ENCODE results near the gene NOL9. TPM values are rescaled to one million over a fixed set of nuclear protein-coding genes. Genes with fewer than 3 reads are reported as not detected.
"Not testable (repeated sequence)": the region's sequence is repeated elsewhere in the genome, so short reads cannot be mapped to it uniquely, and the experiment has no call there.

NOL9 gene
- total and polyA plus RNA-seq, 3 donors from 2014 or later, result 11.4 to 34.6 (median 29.0) TPM

- Histone ChIP-seq H3K4me3 (no peak overlapping the region), H3K9me3 (no peaks in the 10 kb centered on the region), H3K27ac (no peak overlapping the region), H3K27me3 (no peaks in the 10 kb centered on the region), H3K36me3 (ENCODE audit: low read depth, missing control alignments) (no peaks in the 10 kb centered on the region), H3K4me1 (peaks cover 6% of the 10 kb centered on the region)
- intact Hi-C loops (cut with DNase I; ENCODE audit: low total_unique reads), result no loop called here
- no peak for TF ChIP-seq POLR2A (IDR thresholded peaks at IDR 0.05)
- TF ChIP-seq, protein P1, sequence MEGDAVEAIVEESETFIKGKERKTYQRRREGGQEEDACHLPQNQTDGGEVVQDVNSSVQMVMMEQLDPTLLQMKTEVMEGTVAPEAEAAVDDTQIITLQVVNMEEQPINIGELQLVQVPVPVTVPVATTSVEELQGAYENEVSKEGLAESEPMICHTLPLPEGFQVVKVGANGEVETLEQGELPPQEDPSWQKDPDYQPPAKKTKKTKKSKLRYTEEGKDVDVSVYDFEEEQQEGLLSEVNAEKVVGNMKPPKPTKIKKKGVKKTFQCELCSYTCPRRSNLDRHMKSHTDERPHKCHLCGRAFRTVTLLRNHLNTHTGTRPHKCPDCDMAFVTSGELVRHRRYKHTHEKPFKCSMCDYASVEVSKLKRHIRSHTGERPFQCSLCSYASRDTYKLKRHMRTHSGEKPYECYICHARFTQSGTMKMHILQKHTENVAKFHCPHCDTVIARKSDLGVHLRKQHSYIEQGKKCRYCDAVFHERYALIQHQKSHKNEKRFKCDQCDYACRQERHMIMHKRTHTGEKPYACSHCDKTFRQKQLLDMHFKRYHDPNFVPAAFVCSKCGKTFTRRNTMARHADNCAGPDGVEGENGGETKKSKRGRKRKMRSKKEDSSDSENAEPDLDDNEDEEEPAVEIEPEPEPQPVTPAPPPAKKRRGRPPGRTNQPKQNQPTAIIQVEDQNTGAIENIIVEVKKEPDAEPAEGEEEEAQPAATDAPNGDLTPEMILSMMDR (IDR thresholded peaks at IDR 0.05), result no peak
- no peak for DNase-seq
- 75 to 84% methylated on average over 12 of the region's 12 CpGs for WGBS, 2 donors
Measured at GRCh38 chr1:6572653-6573383, 18.5 kb upstream of the NOL9 start.

DNA sequence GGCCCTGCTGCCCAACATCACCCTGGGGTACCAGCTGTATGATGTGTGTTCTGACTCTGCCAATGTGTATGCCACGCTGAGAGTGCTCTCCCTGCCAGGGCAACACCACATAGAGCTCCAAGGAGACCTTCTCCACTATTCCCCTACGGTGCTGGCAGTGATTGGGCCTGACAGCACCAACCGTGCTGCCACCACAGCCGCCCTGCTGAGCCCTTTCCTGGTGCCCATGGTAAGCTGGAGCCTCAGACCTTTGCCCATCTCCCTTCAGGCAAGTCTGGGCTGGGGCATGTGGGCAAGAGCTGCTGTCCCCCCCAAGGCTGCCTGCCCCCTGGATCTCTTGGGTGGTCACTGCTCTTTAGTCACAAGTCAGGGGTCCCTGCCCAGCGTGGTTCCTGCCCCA lies 16.7 kb upstream of the NOL9 start:
- no peak overlapping the region for H3K27ac ChIP-seq
- H3K27me3 ChIP-seq, result no peaks in the 10 kb centered on the region
- H3K4me1 ChIP-seq, result peaks cover 4% of the 10 kb centered on the region
- no peak overlapping the region for H3K4me3 ChIP-seq
- WGBS, 2 donors, result 50 to 69% methylated on average over 2 to 5 of the region's 5 CpGs
- intact Hi-C loops (cut with DNase I; ENCODE audit: low total_unique reads), result no loop called here
- DNase-seq, result no peak
- TF ChIP-seq, protein P1 (IDR thresholded peaks at IDR 0.05), result no peak
- TF ChIP-seq POLR2A (IDR thresholded peaks at IDR 0.05), result no peak
- no peaks in the 10 kb centered on the region for H3K9me3 ChIP-seq
- H3K36me3 ChIP-seq (ENCODE audit: low read depth, missing control alignments), result no peaks in the 10 kb centered on the region

DNA sequence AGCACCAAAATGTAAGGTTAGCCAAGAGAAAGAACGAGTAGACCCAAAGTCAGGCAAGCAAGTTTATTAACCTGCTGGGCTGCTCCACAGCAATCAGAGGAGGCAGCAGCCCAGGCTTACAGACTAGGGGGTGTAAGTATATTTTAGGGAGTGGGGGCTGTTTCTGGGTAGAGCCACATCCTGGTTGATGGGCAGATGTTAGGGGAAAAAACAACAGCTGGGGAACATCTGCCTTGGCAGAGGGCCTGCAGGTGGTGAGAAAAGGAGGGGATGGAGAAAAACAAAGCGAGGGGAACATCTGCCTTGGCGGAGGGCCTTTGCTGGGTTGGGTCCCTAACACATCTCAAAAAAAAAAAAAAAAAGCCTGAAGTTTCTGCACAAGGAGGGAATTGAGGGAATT lies 15.8 kb upstream of the NOL9 start:
- no peak overlapping the region for H3K27ac ChIP-seq
- H3K4me3 ChIP-seq, result no peak overlapping the region
- peaks cover 4% of the 10 kb centered on the region for H3K4me1 ChIP-seq
- intact Hi-C loops (cut with DNase I; ENCODE audit: low total_unique reads), result no loop called here
- TF ChIP-seq, protein P1 (IDR thresholded peaks at IDR 0.05), result no peak
- no peak for TF ChIP-seq POLR2A (IDR thresholded peaks at IDR 0.05)
- H3K9me3 ChIP-seq, result no peaks in the 10 kb centered on the region
- 76 to 78% methylated on average over 3 of the region's 3 CpGs for WGBS, 2 donors
- no peaks in the 10 kb centered on the region for H3K27me3 ChIP-seq
- no peaks in the 10 kb centered on the region for H3K36me3 ChIP-seq (ENCODE audit: low read depth, missing control alignments)
- no peak for DNase-seq

- WGBS, 2 donors, result 93 to 97% methylated on average over 11 of the region's 11 CpGs
- Histone ChIP-seq H3K4me1 (peaks cover 4% of the 10 kb centered on the region), H3K36me3 (ENCODE audit: low read depth, missing control alignments) (no peaks in the 10 kb centered on the region), H3K27ac (no peak overlapping the region), H3K4me3 (no peak overlapping the region), H3K9me3 (no peaks in the 10 kb centered on the region), H3K27me3 (no peaks in the 10 kb centered on the region)
- TF ChIP-seq, protein P1 (IDR thresholded peaks at IDR 0.05), result no peak
- TF ChIP-seq POLR2A (IDR thresholded peaks at IDR 0.05), result no peak
- no peak for DNase-seq
- intact Hi-C loops (cut with DNase I; ENCODE audit: low total_unique reads), result no loop called here
Measured at GRCh38 chr1:6569033-6569432, 14.7 kb upstream of the NOL9 start.

DNA sequence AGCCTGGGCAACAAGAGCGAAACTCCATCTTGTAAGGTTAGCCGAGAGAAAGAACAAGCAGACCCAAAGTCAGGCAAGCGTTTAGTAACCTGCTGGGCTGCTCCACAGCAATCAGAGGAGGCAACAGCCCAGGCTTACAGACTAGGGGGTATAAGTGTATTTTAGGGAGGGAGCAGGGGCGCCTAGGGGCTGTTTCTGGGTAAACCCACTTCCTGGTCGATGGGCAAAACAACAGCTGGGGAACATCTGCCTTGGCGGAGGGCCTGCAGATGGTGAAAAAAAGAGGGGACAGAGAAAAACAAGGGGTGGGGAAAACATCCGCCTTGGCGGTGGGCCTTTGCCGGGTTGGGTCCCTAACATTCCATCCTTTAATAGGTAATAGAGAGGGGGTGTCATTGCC lies 6.0 kb upstream of the NOL9 start:
- no peaks in the 10 kb centered on the region for H3K27me3 ChIP-seq
- peaks cover 3% of the 10 kb centered on the region for H3K4me1 ChIP-seq
- intact Hi-C loops (cut with DNase I; ENCODE audit: low total_unique reads), result no loop called here
- 71 to 80% methylated on average over 9 of the region's 9 CpGs for WGBS, 2 donors
- no peak for DNase-seq
- H3K27ac ChIP-seq, result no peak overlapping the region
- H3K36me3 ChIP-seq (ENCODE audit: low read depth, missing control alignments), result no peaks in the 10 kb centered on the region
- no peak overlapping the region for H3K4me3 ChIP-seq
- TF ChIP-seq, protein P1 (IDR thresholded peaks at IDR 0.05), result no peak
- no peak for TF ChIP-seq POLR2A (IDR thresholded peaks at IDR 0.05)
- no peaks in the 10 kb centered on the region for H3K9me3 ChIP-seq

- intact Hi-C loops (cut with DNase I; ENCODE audit: low total_unique reads); H3K9me3 ChIP-seq; DNase-seq; H3K27ac ChIP-seq; H3K27me3 ChIP-seq; H3K4me3 ChIP-seq; H3K36me3 ChIP-seq (ENCODE audit: low read depth, missing control alignments); H3K4me1 ChIP-seq: not testable (repeated sequence)
- 94 to 95% methylated on average over 10 to 11 of the region's 11 CpGs for WGBS, 2 donors
Measured at GRCh38 chr1:6559161-6559560, 4.8 kb upstream of the NOL9 start.
